HG02885 (cell line): ENCODE measurements around the gene MEN1.

Experiments used
- ATAC-seq: cut with Tn5 transposase; IDR thresholded peaks from one replicate; pipeline ENCODE4 v1.9.1; 2021; ENCODE audit warnings: mild to moderate bottlenecking; ENCODE audit not compliant: unreplicated experiment, poor library complexity

The MEN1 gene

DNA sequence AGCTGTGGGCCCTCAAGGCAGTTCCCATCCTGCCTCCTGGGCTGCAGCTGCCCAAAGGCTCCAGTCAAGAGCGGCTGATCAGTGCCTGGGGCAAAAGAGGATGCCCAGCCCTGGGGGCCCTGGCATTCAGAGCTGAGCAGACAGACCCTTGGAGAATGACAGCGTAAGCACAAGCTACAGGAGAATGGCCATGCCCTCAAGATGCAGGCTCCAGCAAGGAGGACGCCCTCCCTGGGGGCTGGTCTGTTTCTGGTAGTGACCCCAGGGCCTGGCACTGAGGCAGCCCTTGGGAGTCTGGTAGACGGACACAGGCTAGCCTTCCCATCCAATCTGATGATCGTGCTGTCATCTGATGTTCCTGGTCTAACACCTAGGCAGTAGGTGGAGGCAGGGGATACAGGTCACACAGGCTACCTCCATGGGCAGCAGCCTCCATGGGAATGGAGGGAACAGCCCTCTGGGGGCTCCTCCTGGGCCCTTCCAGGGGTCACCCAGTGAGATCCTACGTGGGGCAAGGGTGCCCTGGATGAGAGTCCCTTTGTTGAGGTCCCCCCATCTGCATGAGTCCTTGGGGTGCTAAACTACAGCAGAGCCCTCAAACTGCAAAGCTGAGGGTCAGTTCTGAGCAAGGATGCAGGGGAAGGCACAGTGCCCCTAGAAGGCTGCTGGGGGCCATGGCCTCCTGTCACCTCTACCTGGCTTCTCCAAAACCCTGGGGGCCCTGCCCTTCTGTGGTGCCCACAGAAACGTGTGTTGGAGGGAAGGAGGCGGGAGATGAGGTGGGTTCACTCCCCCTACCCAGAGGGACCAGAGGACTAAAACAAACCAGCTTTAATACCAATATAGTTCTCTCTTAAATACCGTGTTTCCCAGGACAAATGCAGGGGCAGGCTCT is 21.8 kb downstream of the MEN1 start:
- ATAC-seq = no peak

DNA sequence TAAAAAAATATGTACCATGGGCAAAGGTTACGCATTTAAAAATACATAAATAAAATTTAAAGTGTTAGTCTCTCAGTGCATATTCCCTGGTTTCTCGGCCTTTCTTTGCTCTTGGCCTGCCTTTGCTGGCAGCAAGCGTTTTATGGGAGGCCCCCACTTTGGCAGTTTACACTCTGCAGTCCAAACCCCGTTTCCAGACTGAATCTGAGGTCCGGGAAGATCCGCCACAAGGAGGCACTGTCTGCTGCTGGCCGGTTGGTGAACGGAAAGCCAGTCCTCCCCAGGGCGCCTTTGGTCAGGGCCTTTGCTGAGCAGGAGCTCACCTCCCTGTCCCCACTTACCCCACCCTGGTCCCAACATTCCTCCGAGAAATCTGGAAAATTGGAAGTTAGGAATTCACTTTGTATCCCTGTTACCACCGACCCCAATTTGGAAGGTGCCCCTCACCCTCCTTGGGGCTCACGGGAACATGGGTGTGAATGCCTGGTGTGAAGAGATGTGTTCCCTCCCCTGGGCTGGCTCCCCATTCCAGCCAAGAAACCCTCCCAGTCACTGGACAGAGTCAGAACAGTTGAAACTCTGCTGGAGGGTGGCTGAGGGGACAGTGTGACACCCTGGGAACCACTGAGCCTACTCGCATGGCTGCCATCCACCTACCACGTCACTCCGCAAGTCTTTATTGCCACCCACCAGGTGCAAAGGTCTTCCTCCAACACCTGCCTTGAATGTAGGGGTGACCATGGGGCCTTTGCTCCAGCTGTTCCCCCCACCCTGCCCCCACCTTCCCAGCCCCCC is 22.6 kb downstream of the MEN1 start:
- no peak for ATAC-seq

DNA sequence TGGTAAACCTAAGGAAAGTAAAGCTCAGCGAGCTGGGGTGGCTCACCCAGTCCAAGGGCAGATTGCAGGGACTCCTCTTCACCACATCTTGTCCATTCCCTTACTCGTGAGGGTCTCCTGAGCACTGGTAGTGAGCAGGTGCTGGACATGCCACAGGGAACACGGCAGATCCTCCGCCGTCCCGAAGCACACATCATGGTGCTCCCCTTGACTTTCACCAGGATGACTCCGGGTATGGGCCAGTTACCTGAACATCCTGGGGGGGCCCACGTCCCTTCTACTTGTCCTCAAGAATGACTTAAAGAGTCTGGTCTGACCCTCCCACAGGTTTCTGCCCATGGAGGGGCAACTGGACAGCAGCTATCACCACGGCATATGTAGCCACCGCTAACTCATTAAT is 24.0 kb downstream of the MEN1 start:
- ATAC-seq = no peak

DNA sequence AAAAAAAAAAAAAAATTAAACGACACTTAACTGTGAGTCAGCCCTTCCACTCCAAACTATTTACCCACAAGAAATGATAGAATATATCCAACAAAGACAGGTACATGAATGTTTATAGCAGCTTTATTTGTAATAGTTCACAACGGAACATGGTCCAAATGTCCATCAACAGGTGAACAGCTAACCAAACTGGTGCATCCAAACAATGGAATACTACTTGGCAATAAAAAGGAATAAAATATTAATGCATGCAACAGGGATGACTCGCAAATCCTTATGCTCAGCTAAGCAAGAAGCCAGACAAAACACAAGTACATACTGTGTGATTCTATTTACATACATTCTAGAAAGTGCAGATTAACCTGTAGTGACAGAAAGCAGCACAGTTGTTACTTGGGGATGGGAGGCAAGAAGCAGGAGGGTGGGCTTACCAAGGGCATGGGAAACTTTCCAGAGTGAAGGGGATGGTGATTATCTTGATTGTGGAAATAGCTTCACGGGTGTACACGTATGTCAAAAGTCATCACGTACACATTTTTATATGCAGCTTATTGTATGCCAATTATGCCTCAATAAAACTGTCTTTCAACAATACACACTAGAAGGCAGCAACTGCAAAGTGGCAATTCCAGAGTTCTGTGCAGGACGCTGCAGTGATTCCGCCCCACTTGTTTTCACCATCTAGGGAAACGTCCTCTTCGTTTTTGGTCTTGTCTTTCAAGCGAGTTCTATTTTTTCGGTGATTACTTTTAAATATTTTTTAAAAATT is 25.4 kb downstream of the MEN1 start:
- ATAC-seq = no peak

DNA sequence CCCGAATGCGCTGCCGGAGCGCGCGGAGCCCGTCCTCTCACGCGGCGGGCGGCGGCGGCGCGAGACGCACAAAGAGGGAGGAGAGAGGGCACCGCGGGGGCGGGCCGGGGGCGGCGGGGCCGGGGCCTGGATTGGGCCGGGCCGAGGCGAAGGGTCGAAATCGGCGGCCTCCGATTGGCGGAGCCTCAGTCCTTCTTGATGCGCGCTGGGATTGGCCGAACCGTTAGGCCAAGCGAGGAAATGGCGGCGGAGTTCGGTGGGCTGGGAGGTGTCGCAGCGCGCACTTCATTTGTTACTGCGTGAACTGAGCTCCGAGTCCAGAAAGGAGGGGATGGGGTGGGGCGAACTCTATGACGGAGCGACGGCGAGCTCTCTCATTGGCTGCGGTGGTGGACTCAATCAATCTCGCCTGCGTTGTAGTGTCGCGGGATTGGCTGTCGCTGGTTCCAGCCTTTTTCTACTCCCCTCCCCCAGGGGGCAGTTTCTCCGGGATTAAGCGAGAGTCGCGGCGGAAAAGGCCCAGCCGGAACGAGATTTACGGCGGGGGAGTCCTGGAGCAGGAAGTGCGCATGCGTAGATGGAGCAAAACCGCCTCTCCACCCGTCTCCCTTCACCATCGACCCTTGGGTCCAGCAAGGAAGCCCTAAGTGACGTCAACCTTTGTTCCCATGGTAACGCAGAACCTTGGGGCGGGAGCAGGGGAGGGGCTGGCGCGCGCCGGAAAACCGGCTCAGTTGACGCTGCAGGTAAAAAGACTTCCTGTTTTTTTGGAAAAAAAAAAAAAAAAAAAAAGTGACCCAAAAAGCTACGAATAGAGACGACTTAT is 31.7 kb downstream of the MEN1 start, which contains the start of gene SF1:
TSS of gene SF1 (minus strand) at position 70 of the 826 bp plus-strand sequence. CDS start 150 bp downstream, outside the sequence.
- peak; percentile 79 for ATAC-seq

DNA sequence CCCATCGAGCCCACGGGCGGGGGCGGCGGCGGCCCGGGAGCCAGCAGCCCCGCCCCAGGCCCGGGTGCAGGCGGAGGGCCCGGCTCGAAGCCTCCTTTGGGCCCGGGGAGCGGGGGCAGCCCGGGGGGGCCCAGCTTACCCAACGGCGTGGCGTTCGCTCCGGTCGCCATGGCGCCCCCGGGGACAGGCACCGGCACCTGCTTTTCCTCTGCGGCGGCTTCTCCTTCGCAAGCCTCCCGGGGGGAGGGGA is 32.2 kb downstream of the MEN1 start:
- peak; percentile 19 for ATAC-seq

DNA sequence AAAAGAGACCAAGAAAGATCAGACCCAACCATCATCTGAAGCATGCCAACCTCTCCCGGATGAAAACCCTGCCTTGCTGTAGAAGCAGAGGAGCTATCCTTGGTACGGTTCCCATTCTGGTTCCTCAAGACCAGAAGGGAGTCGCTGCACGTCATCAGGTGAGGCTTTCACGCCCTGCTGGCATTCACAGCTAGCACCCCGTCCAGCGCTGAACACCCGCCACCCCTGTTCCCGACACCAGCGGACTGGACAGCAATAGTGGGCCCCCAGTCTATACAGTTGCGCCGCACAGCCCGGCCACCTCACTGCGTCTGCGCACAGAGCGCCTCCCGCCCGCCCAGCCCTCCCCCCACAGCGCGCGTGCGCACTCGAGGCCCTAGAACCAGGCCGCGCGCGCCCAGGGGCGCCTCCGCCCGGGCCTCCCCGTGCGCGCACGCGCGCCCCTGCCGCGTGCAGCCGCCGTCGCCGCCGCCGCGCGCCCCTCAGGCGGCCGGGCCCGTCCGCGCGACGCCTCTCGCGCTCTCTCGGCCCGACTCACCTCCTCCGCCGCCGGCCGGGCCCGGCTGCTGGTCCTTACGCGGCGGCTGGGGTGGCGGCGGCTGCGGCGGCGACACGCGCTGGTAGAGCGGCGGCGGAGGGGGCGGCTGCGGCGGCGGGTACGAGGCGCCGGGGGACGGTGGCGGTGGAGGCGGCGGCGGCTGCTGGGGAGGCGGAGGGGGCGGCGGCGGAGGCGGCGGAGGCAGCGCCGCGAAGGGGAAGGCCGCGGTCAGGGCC is 32.7 kb downstream of the MEN1 start:
- ATAC-seq = peak; percentile 29

DNA sequence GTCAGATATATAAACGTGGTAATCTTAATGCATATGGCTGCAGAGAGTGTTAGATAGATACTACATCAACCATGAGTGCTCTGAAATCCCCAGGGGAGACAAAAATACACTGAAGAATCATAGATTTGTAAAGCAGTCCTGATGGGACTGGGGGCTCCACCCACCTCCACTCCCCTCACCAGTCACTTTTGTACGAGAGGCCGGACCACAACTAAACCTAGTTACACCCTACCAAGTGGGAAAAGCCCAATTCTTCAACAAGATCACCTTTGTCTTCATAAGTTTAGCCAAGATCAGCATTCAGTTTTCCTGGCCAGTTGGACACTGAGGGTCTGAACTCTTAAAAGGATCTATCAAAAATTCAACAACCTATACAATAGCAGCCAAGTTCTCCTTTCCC is 33.5 kb downstream of the MEN1 start:
- no peak for ATAC-seq

DNA sequence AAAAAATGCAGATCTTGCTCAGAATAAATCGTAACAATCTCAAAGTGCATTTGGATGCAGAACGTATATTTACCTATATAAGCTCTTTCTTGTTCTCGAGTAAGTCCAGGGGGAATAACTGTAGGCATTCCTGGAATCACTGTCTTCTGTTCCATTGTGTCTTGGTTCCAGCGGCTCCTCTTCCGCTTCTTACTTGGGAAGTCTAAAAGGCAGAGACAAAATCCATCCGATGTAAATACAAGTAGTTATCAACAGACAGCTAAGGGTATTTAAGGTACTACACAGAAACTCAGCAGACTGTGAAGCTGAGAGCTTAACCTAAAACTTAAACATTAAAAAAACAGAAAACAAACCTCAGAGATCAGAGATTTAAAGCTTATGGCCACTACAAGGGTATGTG is 33.9 kb downstream of the MEN1 start:
- ATAC-seq = no peak

DNA sequence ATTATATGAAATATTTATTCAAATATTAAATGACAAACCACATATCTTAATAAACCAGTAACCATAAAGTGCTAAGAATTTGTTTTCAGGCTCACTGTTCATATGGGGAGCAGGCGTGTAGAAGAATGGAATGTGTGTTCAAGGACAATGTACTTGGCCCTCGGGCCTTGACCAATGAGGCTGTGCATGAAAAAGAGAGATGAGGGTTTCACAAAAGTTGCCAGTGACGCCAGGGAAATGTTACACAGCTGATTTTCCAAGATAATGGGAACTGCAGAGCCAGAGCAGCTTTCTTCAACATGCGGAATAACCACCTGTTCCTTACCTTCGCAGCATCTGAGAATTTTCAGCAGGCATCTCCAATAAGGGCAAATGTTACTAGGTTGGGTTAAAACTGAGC is 36.2 kb downstream of the MEN1 start:
- ATAC-seq = no peak

DNA sequence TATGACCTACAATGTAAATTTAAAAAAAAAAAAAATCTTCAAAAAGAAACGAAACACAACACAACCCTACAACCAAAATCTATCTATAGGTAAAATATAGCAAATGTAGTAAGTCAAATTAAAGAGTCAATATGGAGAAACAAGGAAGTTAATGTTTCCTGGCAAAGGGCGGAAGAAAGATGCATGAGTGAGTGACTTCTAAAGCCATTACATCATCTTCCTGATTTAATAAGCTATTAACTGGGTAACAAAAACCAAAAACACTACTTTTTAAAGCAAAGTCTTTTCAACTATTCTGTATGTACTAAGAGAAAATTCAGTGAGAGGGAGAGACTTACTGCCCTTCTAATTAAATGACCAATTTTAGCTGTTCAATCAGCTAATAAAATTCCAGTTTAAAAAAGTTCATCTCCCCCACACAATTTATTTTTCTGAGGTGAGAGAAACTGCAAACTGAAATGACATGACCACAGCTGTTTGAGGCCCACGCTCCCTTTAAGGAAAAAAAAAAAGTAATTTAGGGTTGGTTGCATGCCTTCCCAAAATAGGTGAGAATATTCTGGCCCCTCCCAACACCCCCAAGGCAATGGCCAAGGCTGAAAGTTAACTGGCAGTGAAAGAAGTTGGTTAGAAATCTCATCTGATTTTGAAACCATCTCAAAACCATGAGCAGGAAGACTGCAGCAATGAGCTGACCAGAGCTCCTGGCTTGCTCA is 37.9 kb downstream of the MEN1 start:
- ATAC-seq = no peak

DNA sequence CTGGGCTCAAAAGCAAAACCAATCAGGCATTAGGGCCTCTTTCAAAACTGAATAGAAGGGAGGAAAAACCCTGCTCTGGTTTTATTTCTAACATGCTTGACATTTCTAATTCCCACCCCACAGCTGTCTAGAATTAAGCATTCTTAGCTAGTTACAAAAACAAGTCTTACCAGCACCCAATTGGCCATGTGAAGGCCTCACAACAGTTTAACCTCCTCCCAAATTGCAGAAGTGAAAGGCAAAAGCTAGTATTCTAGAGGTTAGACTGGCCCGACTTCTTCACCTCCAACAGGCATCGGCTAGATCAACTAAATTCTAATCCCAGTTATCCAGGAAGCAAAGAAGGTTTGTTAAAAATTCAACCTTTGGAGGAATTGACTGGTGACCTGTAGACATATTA is 38.5 kb downstream of the MEN1 start:
- ATAC-seq = peak; percentile 43

DNA sequence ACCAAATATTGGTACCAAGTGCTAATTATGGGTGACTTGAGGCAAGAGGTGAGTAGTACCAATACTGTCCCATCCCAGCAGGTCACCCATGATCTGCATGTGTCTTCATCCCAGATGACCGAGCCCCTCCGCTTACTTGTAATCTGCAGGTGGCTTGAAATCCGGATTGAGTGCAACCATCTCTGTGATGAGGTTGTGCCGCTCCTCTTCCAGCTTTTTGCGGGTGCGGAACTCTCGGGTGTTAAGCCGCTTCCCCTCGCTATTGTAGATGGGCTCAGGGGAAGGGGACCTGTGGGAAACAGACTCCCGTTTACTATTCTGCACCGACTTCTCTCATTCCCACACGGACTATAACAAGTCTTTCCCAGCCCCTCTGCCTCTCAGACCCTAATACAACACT is 40.2 kb downstream of the MEN1 start:
- ATAC-seq = no peak

DNA sequence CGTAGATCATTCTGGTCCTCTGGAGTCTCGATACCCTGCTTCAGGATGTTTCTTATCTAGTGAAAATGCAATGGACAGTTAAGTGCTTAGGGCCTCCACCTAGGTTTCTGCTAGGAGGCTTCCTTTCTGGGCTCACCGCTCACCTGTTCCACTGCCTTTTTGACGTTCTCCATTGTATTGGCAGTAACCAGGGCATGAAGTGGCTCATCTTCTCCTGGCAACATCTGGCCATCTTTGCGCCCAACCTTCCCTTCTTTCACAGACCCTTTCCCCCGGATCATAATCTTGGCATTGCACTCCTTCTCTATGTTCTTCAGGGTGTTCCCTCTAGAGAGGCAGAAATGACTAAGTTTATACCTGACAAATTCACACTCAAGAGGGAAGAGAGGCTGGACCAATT is 41.1 kb downstream of the MEN1 start:
- no peak for ATAC-seq

DNA sequence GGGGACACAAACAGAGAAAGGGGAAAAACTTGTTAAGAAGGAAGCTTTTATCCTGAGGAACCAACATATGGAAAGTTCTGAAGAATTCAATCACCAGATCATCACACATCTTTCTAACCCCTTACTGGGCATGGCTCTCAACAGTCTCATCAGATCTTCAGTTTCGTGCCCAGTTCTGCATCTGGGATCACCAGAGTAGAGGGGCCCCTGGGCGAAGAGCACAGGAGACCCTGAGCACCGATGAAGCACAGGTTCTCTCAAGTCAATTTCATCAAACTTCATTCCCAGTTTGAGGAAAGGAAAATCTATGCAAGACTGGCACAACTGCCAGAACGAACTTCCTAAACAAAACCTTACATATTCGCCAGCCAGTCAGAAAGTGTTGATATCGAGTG is 42.1 kb downstream of the MEN1 start:
- ATAC-seq = no peak

DNA sequence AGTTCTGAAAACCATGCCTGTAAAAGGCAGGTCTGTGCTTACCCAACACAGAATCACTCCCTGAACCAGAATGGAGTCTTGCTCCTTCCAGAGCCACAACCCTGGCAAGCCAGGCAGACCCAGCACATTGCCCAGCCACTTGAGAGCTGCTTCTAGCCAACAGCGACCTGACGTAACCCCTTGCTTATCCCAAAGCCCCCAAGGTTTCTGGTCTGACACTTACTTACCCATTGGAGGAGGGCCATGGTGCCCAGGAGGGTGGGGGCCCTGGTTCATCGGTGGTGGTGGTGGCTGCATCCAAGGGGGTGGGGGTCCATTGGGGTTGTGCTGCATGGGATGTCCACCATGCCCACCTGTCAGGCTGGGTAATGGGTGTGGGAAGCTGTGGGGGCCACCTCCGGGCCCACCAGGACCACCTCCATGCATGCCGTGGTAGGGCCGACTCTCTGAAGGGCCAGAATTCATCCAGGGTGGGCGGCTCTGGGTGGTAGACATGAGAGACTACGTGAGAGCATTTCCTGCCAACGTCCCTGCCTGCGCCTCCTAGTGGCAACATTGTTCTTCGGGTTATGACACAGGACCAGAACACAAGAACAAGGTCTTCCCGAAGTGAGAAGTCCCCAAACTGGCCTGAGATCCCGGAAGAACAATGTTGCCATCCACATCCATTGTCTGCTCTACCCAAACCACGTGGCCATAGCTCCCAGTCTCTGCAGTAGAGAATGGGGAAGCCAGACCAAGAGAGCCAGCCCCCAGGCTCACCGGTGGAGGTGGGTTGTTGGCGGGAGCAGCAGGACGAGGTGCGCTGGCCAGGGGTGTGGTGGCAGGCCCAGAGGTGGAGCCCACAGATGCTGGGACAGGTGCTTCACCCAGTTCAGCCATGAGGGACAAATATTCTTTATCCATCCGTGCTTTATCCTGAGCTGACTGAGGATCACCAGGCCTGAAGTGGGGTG is 42.7 kb downstream of the MEN1 start:
- no peak for ATAC-seq

DNA sequence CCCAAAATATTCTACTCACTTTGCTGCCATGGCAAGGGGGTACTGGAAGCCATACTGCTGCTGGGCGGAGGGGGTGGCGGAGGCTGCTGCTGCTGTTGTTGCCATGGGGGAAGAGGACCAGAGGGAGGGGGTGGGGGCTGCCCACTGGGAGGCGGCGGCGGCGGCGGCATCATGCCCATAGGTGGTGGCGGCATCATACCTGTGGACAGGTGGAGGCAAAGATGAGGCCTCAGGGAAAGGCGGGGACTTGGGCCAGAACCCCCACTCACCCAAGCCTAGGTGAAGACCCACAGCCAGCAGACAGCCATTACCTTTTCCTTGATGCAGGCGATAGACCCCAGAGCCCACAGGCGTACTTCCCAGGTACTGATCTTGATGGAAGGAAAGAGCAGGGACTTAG is 43.5 kb downstream of the MEN1 start:
- ATAC-seq = no peak
